Dermis microvascular lymphatic vessel endothelial cell (primary cell): ENCODE data around the gene SYCN. TPM values are rescaled to one million over a fixed set of nuclear protein-coding genes. Genes with fewer than 3 reads are reported as not detected.

Experiments used
- DNase-seq, 2 donors: peaks; one replicate each; pipeline versions ENCODE4 v3.0.0 to v3.0.0-alpha.2; 2010; ENCODE audit warnings: low read depth in 2 of 2
- total RNA-seq: library from RNA; depleted of rRNA; stranded (reverse); fragments of >200 nt; gene quantifications from 2 replicates; pipeline ENCODE4 v1.2.1, GENCODE V29; 2014

SYCN gene
- total RNA-seq, 1 donor from 2014 or later: not detected

DNA sequence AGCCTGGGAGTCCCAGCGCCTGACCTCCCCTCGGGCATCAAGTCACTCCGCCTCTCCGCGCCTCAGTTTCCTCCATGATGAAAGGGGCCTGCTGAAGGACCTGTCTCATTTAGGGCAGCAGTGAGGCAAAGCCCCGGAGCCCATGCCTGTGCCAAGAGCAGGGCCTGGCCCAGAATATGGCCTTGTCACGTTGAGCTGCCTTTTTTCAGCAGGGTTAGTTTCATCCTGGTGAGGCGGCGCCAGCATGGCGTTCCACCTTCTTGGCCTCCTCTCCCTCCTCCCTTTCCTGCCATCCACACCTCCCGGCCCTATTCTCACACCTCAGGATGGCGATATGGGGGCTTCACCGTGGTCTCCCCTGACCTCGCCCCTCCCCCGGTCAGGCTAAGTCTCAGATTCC is 48.3 kb downstream of the SYCN start:
- DNase-seq: no peak

DNA sequence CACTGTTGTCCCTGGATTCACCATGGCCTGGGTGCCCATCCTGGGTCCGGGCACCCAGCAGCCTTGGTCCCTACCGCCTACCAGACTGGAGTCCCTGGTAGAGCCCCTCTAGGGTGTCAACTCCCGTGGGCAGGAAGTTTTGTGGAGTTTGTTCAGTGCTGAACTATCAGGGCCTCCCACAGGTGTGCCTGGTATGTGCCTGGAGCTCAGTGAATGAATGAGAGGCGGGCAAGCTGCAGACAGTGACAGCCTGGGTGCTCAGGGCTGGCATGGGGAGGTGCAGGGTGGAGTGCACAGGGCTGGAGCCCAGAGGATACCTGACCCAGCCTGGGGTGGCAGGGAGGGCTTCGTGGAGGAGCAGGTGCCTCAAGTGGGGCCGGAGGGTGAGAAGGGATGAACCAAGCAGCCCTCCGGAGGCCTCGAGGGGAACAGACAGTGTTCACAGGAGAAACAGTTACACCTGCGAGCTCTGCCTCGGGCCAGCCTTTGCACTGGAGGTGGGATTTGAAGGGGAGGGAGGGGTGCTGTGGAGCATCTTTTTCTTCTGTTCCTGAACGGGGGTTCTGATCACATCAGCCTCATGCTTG is 48.9 kb downstream of the SYCN start:
- DNase-seq: no peak

DNA sequence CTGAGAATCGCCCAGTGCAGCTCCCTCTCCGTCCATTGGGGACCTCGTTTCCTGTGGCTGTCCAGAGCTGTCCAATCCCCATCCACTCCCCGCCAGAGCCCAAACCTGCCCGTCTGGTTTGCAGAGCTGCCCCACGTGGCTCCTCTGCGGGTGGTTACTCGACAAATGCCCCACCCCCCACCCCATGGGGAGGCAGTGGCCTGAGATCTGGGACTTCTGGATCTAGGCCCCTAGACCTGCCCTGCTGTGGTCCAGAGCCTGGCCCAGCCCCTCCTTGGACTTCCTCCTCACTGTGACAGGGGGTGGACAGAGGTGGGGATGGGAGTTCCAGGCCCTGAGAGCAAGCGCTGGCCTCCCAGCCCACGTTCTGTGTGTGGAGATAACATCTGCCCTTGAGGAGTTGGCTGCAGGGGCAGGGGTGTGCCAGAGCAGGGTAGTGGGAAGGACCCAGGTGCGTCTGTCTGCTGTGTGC is 49.4 kb downstream of the SYCN start:
- no peak for DNase-seq

DNA sequence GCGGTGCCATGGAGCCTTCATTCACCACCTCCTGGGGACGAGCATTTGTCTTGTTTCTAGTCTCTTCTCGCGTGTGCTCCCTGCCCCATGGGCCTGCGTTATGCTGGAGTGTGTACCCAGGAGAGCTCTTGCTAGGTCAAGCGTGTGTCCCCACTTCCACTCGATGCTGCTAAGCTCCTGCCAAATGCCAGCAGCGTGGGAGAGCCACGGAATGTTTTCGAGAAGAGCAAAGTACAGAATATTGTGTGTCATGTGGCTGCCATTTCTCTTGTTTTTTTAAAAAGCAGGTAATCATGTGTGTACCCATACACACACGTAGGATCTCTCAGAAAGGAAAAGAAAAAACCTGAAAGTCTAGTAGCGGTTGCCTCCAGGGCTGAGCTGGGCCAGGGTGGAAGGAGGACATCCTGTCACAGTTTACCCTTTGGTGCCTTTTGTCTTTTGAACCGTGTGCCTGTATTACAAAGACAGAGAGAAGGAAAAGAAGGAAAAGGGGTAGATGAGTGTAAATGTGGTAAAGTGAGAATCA is 49.9 kb downstream of the SYCN start:
- no peak for DNase-seq

Other genes starting within 250 kb of the SYCN start
- gene FBXO17, start 228.5 kb downstream of the SYCN start, total RNA-seq: 13.6 and 29.0 TPM in 2 replicates
- gene FBXO27, start 171.7 kb downstream of the SYCN start, total RNA-seq: 0.77 and 1.0 TPM in 2 replicates
- not detected in 2 replicates for gene ACP7, start 119.9 kb downstream of the SYCN start, total RNA-seq
- gene PAK4, start 78.5 kb downstream of the SYCN start, total RNA-seq: 4.2 and 6.1 TPM in 2 replicates
- not detected in 2 replicates for gene NCCRP1, start 7.3 kb downstream of the SYCN start, total RNA-seq
- not detected in 2 replicates for gene IFNL3, start 40.7 kb upstream of the SYCN start, total RNA-seq
- gene IFNL4, start 44.6 kb upstream of the SYCN start, total RNA-seq: not detected in 2 replicates
- gene IFNL2, start 64.1 kb upstream of the SYCN start, total RNA-seq: not detected in 2 replicates
- gene IFNL1, start 92.1 kb upstream of the SYCN start, total RNA-seq: not detected in 2 replicates
- 0.39 and 0.76 TPM in 2 replicates for gene LRFN1, start 116.6 kb upstream of the SYCN start, total RNA-seq
- gene GMFG, start 131.8 kb upstream of the SYCN start, total RNA-seq: 194 and 220 TPM in 2 replicates
- gene SAMD4B, start 138.2 kb upstream of the SYCN start, total RNA-seq: 19.8 and 31.2 TPM in 2 replicates
- gene PAF1, start 186.8 kb upstream of the SYCN start, total RNA-seq: 23.4 and 24.9 TPM in 2 replicates
- gene MED29, start 187.1 kb upstream of the SYCN start, total RNA-seq: 11.6 and 17.3 TPM in 2 replicates
- gene ZFP36, start 202.6 kb upstream of the SYCN start, total RNA-seq: 0.64 and 1.8 TPM in 2 replicates
- 10.5 and 16.9 TPM in 2 replicates for gene PLEKHG2, start 208.4 kb upstream of the SYCN start, total RNA-seq
- 117 and 133 TPM in 2 replicates for gene RPS16, start 231.7 kb upstream of the SYCN start, total RNA-seq
- 29.9 and 38.1 TPM in 2 replicates for gene SUPT5H, start 241.3 kb upstream of the SYCN start, total RNA-seq